22Rv1 (cell line): ENCODE data around the gene NSD1.

Source experiments
- ZFX ChIP-seq: fragments of 450-650 bp; IDR thresholded peaks from 2 replicates; pipeline ENCODE4 v1.6.1; 2017; ENCODE audit warnings: antibody characterized with exemption, borderline replicate concordance
- TF ChIP-seq, protein P1 (sequence below): fragments of 450-650 bp; IDR thresholded peaks from 2 replicates; pipeline ENCODE4 v1.5.1; 2017; ENCODE audit warnings: mild to moderate bottlenecking

DNA sequence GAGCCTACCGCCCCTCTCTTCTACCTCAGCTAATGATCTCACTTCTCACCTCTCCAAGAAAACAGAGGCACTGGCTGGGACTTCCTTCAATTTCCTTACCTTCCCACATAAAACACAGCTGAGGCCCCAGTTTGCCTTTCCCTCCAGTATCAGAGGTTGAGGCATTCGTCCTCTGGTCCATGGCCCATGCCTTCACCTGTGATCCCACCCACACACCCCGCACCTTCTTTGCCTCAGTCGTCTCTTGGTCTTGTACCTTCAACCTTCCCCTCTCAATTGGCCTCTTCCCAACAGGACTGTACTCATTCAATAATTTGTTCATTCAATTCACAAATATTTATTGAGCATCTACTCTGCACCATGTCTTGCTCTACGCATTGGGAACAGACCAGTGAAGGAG lies 11.0 kb upstream of the NSD1 start:
- TF ChIP-seq, protein P1, sequence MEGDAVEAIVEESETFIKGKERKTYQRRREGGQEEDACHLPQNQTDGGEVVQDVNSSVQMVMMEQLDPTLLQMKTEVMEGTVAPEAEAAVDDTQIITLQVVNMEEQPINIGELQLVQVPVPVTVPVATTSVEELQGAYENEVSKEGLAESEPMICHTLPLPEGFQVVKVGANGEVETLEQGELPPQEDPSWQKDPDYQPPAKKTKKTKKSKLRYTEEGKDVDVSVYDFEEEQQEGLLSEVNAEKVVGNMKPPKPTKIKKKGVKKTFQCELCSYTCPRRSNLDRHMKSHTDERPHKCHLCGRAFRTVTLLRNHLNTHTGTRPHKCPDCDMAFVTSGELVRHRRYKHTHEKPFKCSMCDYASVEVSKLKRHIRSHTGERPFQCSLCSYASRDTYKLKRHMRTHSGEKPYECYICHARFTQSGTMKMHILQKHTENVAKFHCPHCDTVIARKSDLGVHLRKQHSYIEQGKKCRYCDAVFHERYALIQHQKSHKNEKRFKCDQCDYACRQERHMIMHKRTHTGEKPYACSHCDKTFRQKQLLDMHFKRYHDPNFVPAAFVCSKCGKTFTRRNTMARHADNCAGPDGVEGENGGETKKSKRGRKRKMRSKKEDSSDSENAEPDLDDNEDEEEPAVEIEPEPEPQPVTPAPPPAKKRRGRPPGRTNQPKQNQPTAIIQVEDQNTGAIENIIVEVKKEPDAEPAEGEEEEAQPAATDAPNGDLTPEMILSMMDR, result no peak
- TF ChIP-seq ZFX, result no peak
